HepG2 (cell line): ENCODE data around the gene HTR2A. TPM values are rescaled to one million over a fixed set of nuclear protein-coding genes. Genes with fewer than 3 reads are reported as not detected.
A peak's percentile ranks its signal among the peaks of the same experiment; 100 is the strongest.

ENCODE experiments used
- ATAC-seq: fragments of 200-7000 bp; cut with Tn5 transposase; 3 replicates; pipeline ENCODE4 v1.9.1; 2020; ENCODE audit warnings: mild to moderate bottlenecking, moderate library complexity
- BruUV-seq: library from RNA; stranded (reverse); fragments of 400-500 nt; replicated peaks from 2 replicates; lab custom pipeline; 2021; lab: Mats Ljungman, UMichigan
- CTCF ChIA-PET: fragments of 300-600 bp; formaldehyde crosslinking; extraction: SDS; loops from one replicate; lab custom pipeline; 2021; ENCODE audit warnings: low total read pairs, inconsistent platforms, low intra/inter-chr PET ratio; lab: Yijun Ruan, JAX
- POLR2A ChIA-PET: fragments of 350-600 bp; sonication (Branson Sonifier 250); formaldehyde crosslinking; loops from one replicate; lab custom pipeline; 2020; ENCODE audit warnings: antibody characterized with exemption, inconsistent platforms; lab: Yijun Ruan, JAX
- DNase-seq: peaks from one replicate; pipeline ENCODE4 v3.0.0-alpha.2; 2015; ENCODE audit warnings: low spot score
- FAIRE-seq: peaks from 3 replicates; lab custom pipeline; 2011; peaks lifted over from hg19 to GRCh38; lab: Jason Lieb, UNC
- H2AFZ ChIP-seq: one replicate; pipeline ENCODE4 v1.6.1; 2011; ENCODE audit warnings: low read length, inconsistent platforms
- H3K27ac ChIP-seq: fragments of 300-600 bp; 3 replicates; pipeline ENCODE4 v1.8.0; 2011; ENCODE audit warnings: mixed run types, mild to moderate bottlenecking, mixed read lengths, low read length, inconsistent platforms; ENCODE audit not compliant: insufficient read depth; ENCODE audit errors: extremely low read length
- H3K27me3 ChIP-seq, 2 experiments: fragments of 200-600 bp in 1 of 2; 2 replicates in 1 of 2; 3 replicates in 1 of 2; pipeline versions ENCODE4 v1.6.0 to v1.8.0; 2011; ENCODE audit warnings: low read length in 2 of 2, mild to moderate bottlenecking in 2 of 2, moderate library complexity in 2 of 2, inconsistent platforms in 1 of 2; ENCODE audit not compliant: insufficient read depth in 2 of 2, control insufficient read depth in 1 of 2
- H3K36me3 ChIP-seq, 2 experiments: fragments of 200-600 bp in 1 of 2; replicated peaks in 1 of 2; 2 replicates in 1 of 2; 3 replicates in 1 of 2; pipeline versions ENCODE4 v1.5.1 to v1.8.0; 2011; ENCODE audit warnings: low read length in 2 of 2, inconsistent platforms in 1 of 2; ENCODE audit not compliant: insufficient read depth in 2 of 2, control insufficient read depth in 1 of 2
- H3K4me1 ChIP-seq: 2 replicates; pipeline ENCODE4 v1.5.1; 2012; ENCODE audit warnings: low read length, inconsistent platforms; ENCODE audit not compliant: insufficient read depth
- H3K4me2 ChIP-seq: 2 replicates; pipeline ENCODE4 v1.6.0; 2011; ENCODE audit warnings: low read depth, low read length, inconsistent platforms
- H3K4me3 ChIP-seq, 3 experiments: fragments of 200-600 bp in 1 of 3; sonication (generic), shearing (Covaris generic) in 1 of 3; replicated peaks in 1 of 3; 2 replicates each; pipeline ENCODE4 v1.5.1; 2011 to 2016; ENCODE audit warnings: low read length in 3 of 3, inconsistent platforms in 2 of 3, low read depth in 2 of 3, mild to moderate bottlenecking in 2 of 3, control low read depth in 1 of 3, mixed read lengths in 1 of 3; ENCODE audit not compliant: insufficient read depth in 1 of 3
- H3K79me2 ChIP-seq: one replicate; pipeline ENCODE4 v1.6.1; 2011; ENCODE audit warnings: low read length, inconsistent platforms; ENCODE audit not compliant: insufficient read depth
- H3K9ac ChIP-seq: 2 replicates; pipeline ENCODE4 v1.6.0; 2011; ENCODE audit warnings: mild to moderate bottlenecking, low read depth, low read length, inconsistent platforms; ENCODE audit not compliant: insufficient read depth
- H3K9me3 ChIP-seq: 2 replicates; pipeline ENCODE4 v1.5.1; 2012; ENCODE audit warnings: mild to moderate bottlenecking, low read length
- H4K20me1 ChIP-seq: 2 replicates; pipeline ENCODE4 v1.6.0; 2011; ENCODE audit warnings: inconsistent platforms, mild to moderate bottlenecking, low read length, moderate library complexity; ENCODE audit not compliant: insufficient read depth
- ARNT2 ChIP-seq: sonication (generic); formaldehyde crosslinking; IDR thresholded peaks from 2 replicates; pipeline ENCODE4 v1.8.0; 2022; ENCODE audit warnings: mild to moderate bottlenecking, low read depth, missing genetic modification reagents, moderate library complexity
- CBX2 ChIP-seq, 2 experiments: fragments of 200-600 bp in 1 of 2; sonication (generic); formaldehyde crosslinking in 1 of 2; IDR thresholded peaks; 2 replicates each; pipeline versions ENCODE4 v1.7.0 to v1.8.1; 2018 to 2022; ENCODE audit warnings: low read depth in 2 of 2, low read length in 1 of 2, mild to moderate bottlenecking in 1 of 2, missing genetic modification reagents in 1 of 2
- CREM ChIP-seq, 2 experiments: sonication (generic) in 1 of 2; formaldehyde crosslinking in 1 of 2; IDR thresholded peaks; 2 replicates each; pipeline versions ENCODE4 v1.4.0 to v1.6.1; 2016 to 2020; ENCODE audit warnings: antibody characterized with exemption in 1 of 2, mild to moderate bottlenecking in 1 of 2, missing genetic modification reagents in 1 of 2
- DRAP1 ChIP-seq: IDR thresholded peaks from 2 replicates; pipeline ENCODE4 v1.6.1; 2016; ENCODE audit warnings: missing genetic modification reagents, missing compliant biosample characterization
- GTF3A ChIP-seq: sonication (generic); formaldehyde crosslinking; conservative IDR thresholded peaks from 2 replicates; pipeline ENCODE4 v1.4.0; 2020; ENCODE audit warnings: mild to moderate bottlenecking, missing genetic modification reagents
- IKZF4 ChIP-seq: sonication (generic); formaldehyde crosslinking; IDR thresholded peaks from 2 replicates; pipeline ENCODE4 v1.5.1; 2020; ENCODE audit warnings: borderline replicate concordance, mild to moderate bottlenecking, low read depth, missing genetic modification reagents; ENCODE audit errors: not compliant biosample characterization
- KAT7 ChIP-seq: IDR thresholded peaks from 2 replicates; pipeline ENCODE4 v1.6.1; 2018; ENCODE audit warnings: borderline replicate concordance, missing compliant biosample characterization
- MTF2 ChIP-seq: sonication (generic); formaldehyde crosslinking; IDR thresholded peaks from 2 replicates; pipeline ENCODE4 v1.5.0; 2020; ENCODE audit warnings: missing genetic modification reagents, borderline replicate concordance
- NFE2L2 ChIP-seq: fragments of 150-350 bp; IDR thresholded peaks from 2 replicates; pipeline ENCODE4 v1.6.1; 2014; ENCODE audit warnings: low read length
- PAWR ChIP-seq: sonication (generic); formaldehyde crosslinking; IDR thresholded peaks from 2 replicates; pipeline ENCODE4 v1.4.0; 2020; ENCODE audit warnings: missing genetic modification reagents, mild to moderate bottlenecking, borderline replicate concordance
- PITX1 ChIP-seq: sonication (generic); formaldehyde crosslinking; IDR thresholded peaks from 2 replicates; pipeline ENCODE4 v1.5.1; 2020; ENCODE audit warnings: mild to moderate bottlenecking, missing genetic modification reagents
- POLR2A ChIP-seq, 2 experiments: IDR thresholded peaks; 2 replicates each; pipeline ENCODE4 v1.6.1; 2011; ENCODE audit warnings: low read depth in 2 of 2, low read length in 2 of 2, mild to moderate bottlenecking in 1 of 2, moderate library complexity in 1 of 2; ENCODE audit not compliant: insufficient read depth in 1 of 2
- ZFYVE20 ChIP-seq: sonication (generic); formaldehyde crosslinking; IDR thresholded peaks from 2 replicates; pipeline ENCODE4 v1.8.0; 2023; ENCODE audit warnings: low read depth, mild to moderate bottlenecking, moderate library complexity, missing genetic modification reagents, borderline replicate concordance
- ZMYM4 ChIP-seq: sonication (generic); formaldehyde crosslinking; IDR thresholded peaks from 2 replicates; pipeline ENCODE4 v1.8.1; 2023; ENCODE audit warnings: mild to moderate bottlenecking, missing genetic modification reagents
- ZNF556 ChIP-seq: sonication (generic); formaldehyde crosslinking; IDR thresholded peaks from 2 replicates; pipeline ENCODE4 v1.4.0; 2020; ENCODE audit warnings: mild to moderate bottlenecking, missing genetic modification reagents, borderline replicate concordance
- ZNF614 ChIP-seq: IDR thresholded peaks from 2 replicates; pipeline ENCODE4 v1.6.1; 2018; ENCODE audit warnings: missing biosample characterization, missing genetic modification reagents, inconsistent platforms, borderline replicate concordance
- ZSCAN12 ChIP-seq: sonication (generic); formaldehyde crosslinking; IDR thresholded peaks from 2 replicates; pipeline ENCODE4 v1.9.0; 2021; ENCODE audit warnings: mild to moderate bottlenecking, missing genetic modification reagents
- WGBS: methylation state at CpG from one replicate; pipeline ENCODE4 v1.1.6; 2017; ENCODE audit warnings: low lambda C conversion rate; 5-methylcytosine and 5-hydroxymethylcytosine counted together
- in situ Hi-C: cut with HindIII; loops from 2 replicates; pipeline ENCODE4 v1.10.0; 2017; ENCODE audit warnings: low pct_unique_long_range_greater_than_20kb; ENCODE audit not compliant: extremely low pct_ligation_motif_present
- intact Hi-C: fragments of 100-400 bp; cut with micrococcal nuclease; formaldehyde crosslinking; loops from one replicate; pipeline ENCODE4 v1.10.0; 2022; ENCODE audit not compliant: unreplicated experiment
- polyA plus RNA-seq, 8 experiments: library from polyadenylated mRNA; depleted of rRNA in 3 of 8; stranded (reverse) in 7 of 8; unstranded in 1 of 8; fragments of >200 nt; fragmentation: Illumina TruSeq in 4 of 8; extraction: Trizol in 4 of 8; gene quantifications; 2 replicates each; pipeline versions ENCODE4 v1.2.1 to v1.2.3, GENCODE V29; 2011 to 2016; ENCODE audit warnings: low read depth in 4 of 8, missing spikeins in 1 of 8, mixed read lengths in 1 of 8; ENCODE audit not compliant: insufficient read depth in 1 of 8
- total RNA-seq, 5 experiments: library from RNA; depleted of rRNA; stranded (reverse); fragments of >200 nt; fragmentation: Illumina TruSeq; extraction: Trizol; gene quantifications; 2 replicates each; pipeline ENCODE4 v1.2.3, GENCODE V29; 2016; ENCODE audit warnings: low read depth in 1 of 5
- TF ChIP-seq, protein P1 (sequence below): sonication (generic); formaldehyde crosslinking; IDR thresholded peaks from 2 replicates; pipeline ENCODE4 v1.4.0; 2020; ENCODE audit warnings: missing genetic modification reagents, borderline replicate concordance

HTR2A gene
- total and polyA plus RNA-seq, 2 of the 13 experiments (the other 11 are each of a cell fraction or from before 2014, with no cell fraction given) = not detected

GRCh38 chr13:46796515-46797474 is 100.1 kb downstream of the HTR2A start, which contains the start of gene ESD:
TSS of gene ESD (minus strand) at chr13:46797161. CDS start at chr13:46791413, 5,748 bp downstream.
- H3K27ac ChIP-seq = peak within 1 kb of the TSS; percentile 94
- intact Hi-C loops = loop anchor here (5.0 kb wide), 1 partner anchor 244 kb away; the partner anchor contains the start of gene LRCH1
- no peaks in the 10 kb centered on the region for H3K36me3 ChIP-seq
- peaks cover 63% of the 10 kb centered on the region for H3K4me1 ChIP-seq
- FAIRE-seq = peak; percentile 74
- H3K4me3 ChIP-seq = peak within 1 kb of the TSS; percentile 60 to 95 (median 85)
- in situ Hi-C loops = no loop called here
- H2AFZ ChIP-seq = peak within 1 kb of the TSS; percentile 91
- CTCF ChIA-PET = no interaction called here
- H4K20me1 ChIP-seq = no peaks in the 10 kb centered on the region
- no peaks in the 10 kb centered on the region; a peak in 1 of 5 replicates for H3K27me3 ChIP-seq
- peak within 1 kb of the TSS; percentile 80 for H3K4me2 ChIP-seq
- H3K9me3 ChIP-seq = no peaks in the 10 kb centered on the region
- ATAC-seq = peak; percentile 94
- POLR2A ChIA-PET = interaction anchor here (0.7 to 1.4 kb wide), 5 partner anchors 12 to 654 kb away, joined by 3 to 4 read pairs (median 3); no protein-coding TSS in a partner anchor
- peaks cover 23% of the 10 kb centered on the region for H3K79me2 ChIP-seq
- BruUV-seq = no TSS peak
- DNase-seq = peak; percentile 90
- WGBS = 1% methylated on average over 33 of the region's 77 CpGs
- peak within 1 kb of the TSS; percentile 92 for H3K9ac ChIP-seq
- TF ChIP-seq ZNF614 (CRISPR knock-in tag) = peak; percentile 59; the same call in 1 of the 2 replicates
- no peak for TF ChIP-seq NFE2L2
- TF ChIP-seq ZNF556 = peak; percentile 62; the same call in 1 of the 2 replicates
- no peak for TF ChIP-seq MTF2 (CRISPR knock-in tag)
- TF ChIP-seq, protein P1, sequence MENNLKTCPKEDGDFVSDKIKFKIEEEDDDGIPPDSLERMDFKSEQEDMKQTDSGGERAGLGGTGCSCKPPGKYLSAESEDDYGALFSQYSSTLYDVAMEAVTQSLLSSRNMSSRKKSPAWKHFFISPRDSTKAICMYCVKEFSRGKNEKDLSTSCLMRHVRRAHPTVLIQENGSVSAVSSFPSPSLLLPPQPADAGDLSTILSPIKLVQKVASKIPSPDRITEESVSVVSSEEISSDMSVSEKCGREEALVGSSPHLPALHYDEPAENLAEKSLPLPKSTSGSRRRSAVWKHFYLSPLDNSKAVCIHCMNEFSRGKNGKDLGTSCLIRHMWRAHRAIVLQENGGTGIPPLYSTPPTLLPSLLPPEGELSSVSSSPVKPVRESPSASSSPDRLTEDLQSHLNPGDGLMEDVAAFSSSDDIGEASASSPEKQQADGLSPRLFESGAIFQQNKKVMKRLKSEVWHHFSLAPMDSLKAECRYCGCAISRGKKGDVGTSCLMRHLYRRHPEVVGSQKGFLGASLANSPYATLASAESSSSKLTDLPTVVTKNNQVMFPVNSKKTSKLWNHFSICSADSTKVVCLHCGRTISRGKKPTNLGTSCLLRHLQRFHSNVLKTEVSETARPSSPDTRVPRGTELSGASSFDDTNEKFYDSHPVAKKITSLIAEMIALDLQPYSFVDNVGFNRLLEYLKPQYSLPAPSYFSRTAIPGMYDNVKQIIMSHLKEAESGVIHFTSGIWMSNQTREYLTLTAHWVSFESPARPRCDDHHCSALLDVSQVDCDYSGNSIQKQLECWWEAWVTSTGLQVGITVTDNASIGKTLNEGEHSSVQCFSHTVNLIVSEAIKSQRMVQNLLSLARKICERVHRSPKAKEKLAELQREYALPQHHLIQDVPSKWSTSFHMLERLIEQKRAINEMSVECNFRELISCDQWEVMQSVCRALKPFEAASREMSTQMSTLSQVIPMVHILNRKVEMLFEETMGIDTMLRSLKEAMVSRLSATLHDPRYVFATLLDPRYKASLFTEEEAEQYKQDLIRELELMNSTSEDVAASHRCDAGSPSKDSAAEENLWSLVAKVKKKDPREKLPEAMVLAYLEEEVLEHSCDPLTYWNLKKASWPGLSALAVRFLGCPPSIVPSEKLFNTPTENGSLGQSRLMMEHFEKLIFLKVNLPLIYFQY (CRISPR knock-in tag) = no peak
- peak; percentile 82 for TF ChIP-seq KAT7
- TF ChIP-seq DRAP1 (CRISPR knock-in tag) = peak; percentile 87
- 0 out of 2 replicates have a peak, but pooled peaks have one; percentile 43 for TF ChIP-seq ZFYVE20 (CRISPR knock-in tag)
- TF ChIP-seq ARNT2 (CRISPR knock-in tag) = peak; percentile 84
- peak; percentile 86 for TF ChIP-seq PITX1 (CRISPR knock-in tag)
- no peak for TF ChIP-seq CBX2 (IDR thresholded peaks at IDR 0.05; ENCODE audit: low read depth, low read length)
- TF ChIP-seq CBX2 (CRISPR knock-in tag; IDR thresholded peaks at IDR 0.05; ENCODE audit: low read depth) = 0 out of 2 replicates have a peak, but pooled peaks have one; percentile 49
- TF ChIP-seq ZMYM4 (CRISPR knock-in tag) = peak; percentile 85
- no peak for TF ChIP-seq PAWR (CRISPR knock-in tag)
- TF ChIP-seq CREM (IDR thresholded peaks at IDR 0.05) = no peak; the same call in 1 of the 2 replicates
- no peak for TF ChIP-seq CREM (CRISPR knock-in tag; IDR thresholded peaks at IDR 0.05)
- TF ChIP-seq GTF3A (CRISPR knock-in tag) = no peak
- peak; percentile 78; the same call in 1 of the 2 replicates for TF ChIP-seq ZSCAN12 (CRISPR knock-in tag)
- peak; percentile 76 for TF ChIP-seq IKZF4 (CRISPR knock-in tag)
- peak; percentile 75 to 89 for TF ChIP-seq POLR2A (IDR thresholded peaks at IDR 0.05; ENCODE audit: insufficient read depth in 1 of 2, low read depth in 2 of 2, low read length in 2 of 2)
